GM19455 (cell line): ENCODE results near the gene GFOD1.
"Not testable (repeated sequence)": the region's sequence is repeated elsewhere in the genome, so short reads cannot be mapped to it uniquely, and the experiment has no call there.

Source experiments
- ATAC-seq: cut with Tn5 transposase; IDR thresholded peaks from one replicate; pipeline ENCODE4 v1.9.1; 2021; ENCODE audit not compliant: unreplicated experiment

Gene GFOD1

GRCh38 chr6:13466304-13467215 is 20.8 kb downstream of the GFOD1 start:
- no peak for ATAC-seq

- ATAC-seq: no peak
Measured at GRCh38 chr6:13465734-13466133, 21.7 kb downstream of the GFOD1 start.

- ATAC-seq: no peak
Measured at GRCh38 chr6:13463941-13464340, 23.5 kb downstream of the GFOD1 start.

- ATAC-seq: no peak
Measured at GRCh38 chr6:13463328-13463717, 24.1 kb downstream of the GFOD1 start.

GRCh38 chr6:13462458-13463327 is 24.7 kb downstream of the GFOD1 start:
- no peak for ATAC-seq

GRCh38 chr6:13461805-13462204 is 25.6 kb downstream of the GFOD1 start:
- no peak for ATAC-seq

- no peak for ATAC-seq
Measured at GRCh38 chr6:13461307-13461706, 26.1 kb downstream of the GFOD1 start.

GRCh38 chr6:13460289-13460688 is 27.1 kb downstream of the GFOD1 start:
- ATAC-seq: not testable (repeated sequence)

- ATAC-seq: no peak
Measured at GRCh38 chr6:13457577-13457976, 29.8 kb downstream of the GFOD1 start.

GRCh38 chr6:13455552-13455966 is 31.8 kb downstream of the GFOD1 start:
- no peak for ATAC-seq

GRCh38 chr6:13454286-13455221 is 32.8 kb downstream of the GFOD1 start:
- ATAC-seq: no peak

- no peak for ATAC-seq
Measured at GRCh38 chr6:13453771-13454251, 33.6 kb downstream of the GFOD1 start.

- ATAC-seq: no peak
Measured at GRCh38 chr6:13453153-13453552, 34.2 kb downstream of the GFOD1 start.

- no peak for ATAC-seq
Measured at GRCh38 chr6:13452346-13453117, 34.9 kb downstream of the GFOD1 start.

GRCh38 chr6:13451181-13451895 is 36.1 kb downstream of the GFOD1 start:
- ATAC-seq: no peak

GRCh38 chr6:13450628-13451027 is 36.8 kb downstream of the GFOD1 start:
- no peak for ATAC-seq

- no peak for ATAC-seq
Measured at GRCh38 chr6:13447949-13448724, 39.3 kb downstream of the GFOD1 start.

- ATAC-seq: no peak
Measured at GRCh38 chr6:13446381-13446780, 41.0 kb downstream of the GFOD1 start.
